ENCODE measurements around the gene EFNB2. TPM values are rescaled to one million over a fixed set of nuclear protein-coding genes. Genes with fewer than 3 reads are reported as not detected.

EFNB2 gene, protein sequence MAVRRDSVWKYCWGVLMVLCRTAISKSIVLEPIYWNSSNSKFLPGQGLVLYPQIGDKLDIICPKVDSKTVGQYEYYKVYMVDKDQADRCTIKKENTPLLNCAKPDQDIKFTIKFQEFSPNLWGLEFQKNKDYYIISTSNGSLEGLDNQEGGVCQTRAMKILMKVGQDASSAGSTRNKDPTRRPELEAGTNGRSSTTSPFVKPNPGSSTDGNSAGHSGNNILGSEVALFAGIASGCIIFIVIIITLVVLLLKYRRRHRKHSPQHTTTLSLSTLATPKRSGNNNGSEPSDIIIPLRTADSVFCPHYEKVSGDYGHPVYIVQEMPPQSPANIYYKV
- 9.6 TPM for total RNA-seq
- long read RNA-seq, full-length matches to known transcripts = 8 of 8 reads
- long read RNA-seq, partial matches to known transcripts = 0 of 8 reads
- long read RNA-seq, other reads (novel, unspliced or antisense) = 0 of 8 reads

DNA sequence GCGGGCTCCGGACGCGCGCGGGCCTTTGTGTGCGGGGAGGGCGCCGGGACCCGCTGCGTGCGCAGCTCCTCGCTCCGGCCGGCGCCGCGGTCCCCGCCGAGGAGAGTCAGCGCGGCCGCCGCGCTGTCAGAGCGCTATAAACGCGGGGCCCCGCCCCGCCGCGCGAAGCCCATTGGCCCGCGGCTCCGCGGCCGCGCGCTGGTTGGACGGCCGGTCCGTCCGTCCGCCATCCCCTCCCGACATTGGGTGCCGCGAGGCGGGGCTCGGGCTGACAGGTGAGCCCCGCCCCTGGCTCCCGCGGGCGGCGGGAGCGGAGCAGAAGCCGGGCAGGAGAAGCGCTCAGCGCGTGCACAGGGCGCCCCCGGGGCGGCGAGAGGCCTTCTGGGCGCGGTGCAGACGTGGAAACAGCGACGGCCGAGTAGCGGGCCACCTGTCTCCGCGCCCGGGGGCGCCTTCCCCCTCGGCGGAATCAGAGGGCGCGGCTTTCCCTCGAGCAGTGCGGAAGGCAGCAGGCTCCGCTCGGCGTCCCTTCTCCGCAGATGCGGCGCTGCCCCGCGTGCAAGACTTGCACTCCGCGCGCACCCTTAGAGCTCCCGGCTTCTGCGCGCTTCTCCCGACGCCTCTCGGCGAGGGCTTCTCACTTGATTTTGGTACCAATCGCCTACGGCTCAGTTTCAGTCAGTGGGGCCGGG is at the start of gene EFNB2:
Gene EFNB2 (minus strand): TSS at position 111 of the 692 bp plus-strand sequence. CDS start 698 bp downstream, outside the sequence.
- intact Hi-C loops (cut with DNase I) = loop anchor here (1.0 to 10.0 kb wide), 7 partner anchors 32 to 1963 kb away; no protein-coding TSS in a partner anchor
- peak; percentile 96 for ATAC-seq

DNA sequence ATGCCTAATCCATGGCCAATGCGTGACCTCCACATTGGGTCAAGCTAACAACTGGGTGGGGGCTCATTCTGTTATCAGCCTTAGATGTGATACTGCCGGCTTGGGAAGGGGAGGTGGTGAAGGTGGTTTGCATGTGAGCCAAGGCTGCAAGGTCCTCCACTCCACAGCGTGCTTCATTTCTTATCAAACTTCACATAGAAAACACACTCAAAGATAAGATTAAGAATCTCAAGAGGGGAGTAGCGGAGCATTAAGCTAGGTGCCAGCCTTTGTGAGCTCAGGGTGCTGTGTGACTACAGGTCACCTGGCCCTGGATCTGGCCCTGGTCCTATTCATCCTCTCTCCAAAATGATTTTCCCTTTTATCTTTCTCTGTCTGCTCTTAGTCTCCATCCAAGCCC is 45.8 kb upstream of the EFNB2 start:
- DNase-seq (ENCODE audit: missing footprints) = no peak
- intact Hi-C loops (cut with DNase I) = no loop called here

More for the DNA sequence above, at the start of gene EFNB2:
- DNase-seq (ENCODE audit: missing footprints) = peak; percentile 95

DNA sequence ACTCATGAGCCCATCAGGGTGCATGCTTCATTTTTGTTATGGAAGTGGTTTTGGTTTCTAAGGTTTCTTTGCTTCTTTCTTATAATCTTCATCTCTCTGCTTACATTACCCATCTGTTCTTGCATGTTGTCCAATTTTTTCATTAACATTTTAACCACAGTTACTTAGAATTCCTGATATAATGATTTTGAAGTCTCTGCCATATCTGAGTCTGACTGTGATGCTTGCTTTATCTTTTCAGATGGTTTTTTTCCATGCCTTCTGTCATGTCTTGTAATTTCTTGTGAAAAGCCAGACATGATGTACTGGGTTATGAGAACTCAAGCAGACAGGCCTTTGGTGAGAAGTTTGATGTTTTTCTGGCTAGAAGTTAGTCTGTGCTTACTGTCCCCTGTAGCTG is 40.4 kb upstream of the EFNB2 start:
- no peak for DNase-seq (ENCODE audit: missing footprints)
- ATAC-seq = no peak
- intact Hi-C loops (cut with DNase I) = no loop called here

More for the DNA sequence above, 45.8 kb upstream of the EFNB2 start:
- no peak for ATAC-seq

DNA sequence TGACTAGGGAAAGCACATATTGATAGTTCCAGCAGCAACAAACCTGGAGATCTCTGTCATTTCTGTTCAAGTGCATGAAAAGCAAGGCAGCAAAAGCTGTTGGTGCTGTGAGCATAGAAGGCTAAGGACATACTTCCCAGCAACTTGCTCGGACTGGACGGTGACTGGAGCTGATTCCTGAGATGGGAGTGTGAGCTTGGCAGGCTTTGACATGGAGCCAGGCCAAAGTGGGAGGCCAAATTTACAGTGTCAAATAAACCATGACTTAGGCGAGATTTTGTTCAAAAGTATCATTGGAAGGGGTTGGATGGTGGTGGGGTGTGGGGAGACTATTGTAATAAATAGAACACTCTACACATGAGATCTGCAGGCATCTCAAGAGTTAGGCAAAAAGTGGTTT is 38.4 kb upstream of the EFNB2 start:
- intact Hi-C loops (cut with DNase I) = no loop called here
- peak; percentile 47 for ATAC-seq
- peak; percentile 74 for DNase-seq (ENCODE audit: missing footprints)

GRCh38 chr13:106573284-106573846 is 37.9 kb upstream of the EFNB2 start:
- peak; percentile 22 for ATAC-seq
- DNase-seq (ENCODE audit: missing footprints) = no peak
- intact Hi-C loops (cut with DNase I) = no loop called here

DNA sequence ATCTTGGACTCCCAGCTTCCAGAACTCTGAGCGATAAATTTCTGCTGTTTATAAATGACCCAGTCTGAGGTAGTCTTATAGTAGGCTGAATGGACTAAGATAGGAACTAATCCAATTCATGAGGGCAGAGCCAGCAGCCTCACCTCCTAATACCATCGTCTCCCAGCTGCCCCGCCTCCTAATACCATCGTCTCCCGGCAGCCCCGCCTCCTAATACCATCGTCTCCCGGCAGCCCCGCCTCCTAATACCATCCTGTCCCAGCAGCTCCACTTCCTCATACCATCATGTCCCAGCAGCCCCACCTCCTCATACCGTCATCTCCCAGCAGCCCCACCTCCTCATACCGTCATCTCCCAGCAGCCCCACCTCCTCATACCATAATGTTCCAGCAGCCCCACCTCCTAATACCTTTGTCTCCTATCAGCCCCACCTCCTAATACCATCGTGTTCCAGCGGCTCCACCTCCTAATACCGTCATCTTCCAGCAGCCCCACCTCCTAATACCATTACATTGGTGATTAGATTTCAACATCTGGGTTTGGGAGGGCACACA is 34.9 kb upstream of the EFNB2 start:
- DNase-seq (ENCODE audit: missing footprints) (peak; percentile 86), ATAC-seq (peak; percentile 43)
- intact Hi-C loops (cut with DNase I) = no loop called here

DNA sequence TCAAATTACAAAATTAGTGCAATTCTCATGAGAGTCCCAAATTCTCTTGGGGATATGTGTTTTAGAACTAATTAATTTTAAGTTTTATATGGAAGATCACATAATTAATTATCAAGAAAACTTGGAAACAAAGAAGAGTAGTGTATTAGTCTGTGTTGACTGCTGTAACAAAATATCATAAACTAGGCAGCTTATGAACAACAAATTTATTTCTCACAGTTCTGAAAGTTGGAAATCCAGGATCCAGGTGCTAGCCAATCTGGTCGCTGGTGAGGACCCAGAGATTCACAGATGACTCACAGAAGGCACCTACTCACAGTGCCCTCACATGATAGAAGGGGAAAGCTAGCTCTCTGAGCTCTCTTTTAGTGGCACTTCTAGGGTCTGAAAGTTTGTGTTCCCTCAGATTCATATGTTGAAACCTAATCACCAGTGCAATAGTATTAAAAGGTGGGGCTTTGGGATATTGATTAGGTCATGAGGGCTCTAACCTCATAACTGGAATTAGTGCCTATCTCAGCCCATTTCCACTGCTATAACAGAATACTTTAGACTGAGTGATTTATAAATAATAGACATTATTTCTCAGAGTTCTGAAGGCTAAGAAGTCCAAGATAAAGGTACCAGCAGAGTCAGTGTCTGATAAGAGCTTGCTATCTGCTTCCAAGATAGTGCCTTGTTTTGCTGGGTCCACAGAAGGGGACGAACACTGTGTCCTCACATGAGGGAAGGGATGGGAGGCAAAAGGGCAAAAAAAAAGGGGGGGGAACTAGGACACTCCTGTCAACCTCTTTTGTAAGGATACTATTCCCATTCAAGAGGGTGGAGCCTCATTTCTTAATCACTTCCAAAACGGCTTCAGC is 34.0 kb upstream of the EFNB2 start:
- no peak for DNase-seq (ENCODE audit: missing footprints)
- ATAC-seq = no peak
- intact Hi-C loops (cut with DNase I) = no loop called here

DNA sequence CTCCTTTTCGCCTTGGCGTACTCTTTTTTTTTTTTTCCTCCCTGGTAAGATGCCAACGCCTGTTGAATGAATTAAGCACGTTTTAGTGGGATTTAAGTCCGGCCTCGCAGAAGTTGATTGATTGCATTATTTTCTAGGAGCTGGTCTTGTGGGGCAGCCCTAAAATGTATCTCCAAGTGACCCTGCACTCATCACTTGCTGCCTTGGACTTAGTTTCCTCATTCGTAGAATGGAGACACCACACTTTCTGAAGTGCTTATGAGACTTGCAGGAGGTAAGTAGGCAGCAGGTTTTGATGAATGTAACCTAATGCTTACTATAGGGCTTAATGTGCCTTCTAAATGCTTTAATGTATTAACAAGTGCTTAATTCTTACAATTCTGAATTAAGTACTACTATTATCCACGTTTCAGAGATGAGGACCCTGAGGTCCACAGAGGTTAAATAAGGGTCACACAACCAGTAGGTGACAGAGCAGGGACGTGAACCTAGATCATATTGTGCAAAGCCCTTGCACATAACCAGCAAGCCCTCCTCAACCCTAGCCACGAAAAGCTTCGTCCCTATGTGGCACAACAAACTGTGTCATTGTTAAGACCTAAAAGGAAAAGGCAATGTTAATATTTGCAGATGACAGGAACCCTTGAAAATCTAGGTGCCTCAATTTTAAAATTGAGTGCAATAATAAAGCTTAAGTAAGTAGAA is 33.0 kb upstream of the EFNB2 start:
- DNase-seq (ENCODE audit: missing footprints) (no peak), ATAC-seq (peak; percentile 1)
- intact Hi-C loops (cut with DNase I) = no loop called here

DNA sequence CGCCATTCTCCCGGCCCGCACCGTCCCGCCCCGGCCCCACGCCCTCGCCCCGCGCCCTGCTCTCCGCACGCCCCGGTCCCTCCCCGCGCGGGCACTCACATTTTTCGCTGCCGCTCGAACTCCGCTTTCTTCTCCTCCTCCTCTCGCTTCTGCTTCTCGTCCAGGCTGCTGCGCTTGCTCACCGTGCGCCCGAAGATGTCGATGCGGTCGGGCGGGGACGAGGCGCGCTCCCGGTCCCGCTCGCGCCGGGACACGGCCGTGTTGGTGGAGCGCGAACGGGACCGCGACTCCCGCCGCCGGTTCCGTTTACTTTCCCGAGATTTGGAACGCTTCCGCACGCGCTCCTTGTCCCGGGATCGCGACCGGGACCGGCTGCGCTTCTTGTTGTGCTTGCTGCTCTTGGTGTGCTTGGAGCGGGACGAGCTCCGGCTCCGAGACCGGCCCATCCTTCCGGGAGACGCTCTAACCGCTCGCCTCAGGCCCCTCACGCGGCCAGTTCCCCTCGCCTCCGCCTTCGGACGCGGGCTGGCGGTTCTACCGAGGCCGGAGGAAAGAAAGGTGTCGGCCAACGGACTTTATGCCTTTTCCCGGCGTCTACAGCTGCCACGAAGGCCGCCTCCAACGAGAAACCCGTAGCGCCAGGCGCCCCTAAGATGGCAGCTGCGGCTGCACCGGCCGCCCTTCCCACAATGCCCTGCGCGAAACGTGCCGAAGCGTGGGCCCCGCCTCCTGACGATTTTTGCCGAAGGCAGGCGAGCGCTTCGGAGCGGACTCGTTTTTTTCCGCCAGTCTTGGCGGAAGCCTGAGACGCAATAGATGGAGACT is 32.2 kb upstream of the EFNB2 start, which contains the start of gene ARGLU1:
Gene ARGLU1 (minus strand): TSS at position 664 of the 825 bp plus-strand sequence. CDS start 218 bp downstream, at position 446.
- intact Hi-C loops (cut with DNase I) = loop anchor here (1.0 kb wide), 1 partner anchor 32 kb away; the partner anchor contains the start of gene EFNB2
- DNase-seq (ENCODE audit: missing footprints) (peak; percentile 97), ATAC-seq (peak; percentile 96)

DNA sequence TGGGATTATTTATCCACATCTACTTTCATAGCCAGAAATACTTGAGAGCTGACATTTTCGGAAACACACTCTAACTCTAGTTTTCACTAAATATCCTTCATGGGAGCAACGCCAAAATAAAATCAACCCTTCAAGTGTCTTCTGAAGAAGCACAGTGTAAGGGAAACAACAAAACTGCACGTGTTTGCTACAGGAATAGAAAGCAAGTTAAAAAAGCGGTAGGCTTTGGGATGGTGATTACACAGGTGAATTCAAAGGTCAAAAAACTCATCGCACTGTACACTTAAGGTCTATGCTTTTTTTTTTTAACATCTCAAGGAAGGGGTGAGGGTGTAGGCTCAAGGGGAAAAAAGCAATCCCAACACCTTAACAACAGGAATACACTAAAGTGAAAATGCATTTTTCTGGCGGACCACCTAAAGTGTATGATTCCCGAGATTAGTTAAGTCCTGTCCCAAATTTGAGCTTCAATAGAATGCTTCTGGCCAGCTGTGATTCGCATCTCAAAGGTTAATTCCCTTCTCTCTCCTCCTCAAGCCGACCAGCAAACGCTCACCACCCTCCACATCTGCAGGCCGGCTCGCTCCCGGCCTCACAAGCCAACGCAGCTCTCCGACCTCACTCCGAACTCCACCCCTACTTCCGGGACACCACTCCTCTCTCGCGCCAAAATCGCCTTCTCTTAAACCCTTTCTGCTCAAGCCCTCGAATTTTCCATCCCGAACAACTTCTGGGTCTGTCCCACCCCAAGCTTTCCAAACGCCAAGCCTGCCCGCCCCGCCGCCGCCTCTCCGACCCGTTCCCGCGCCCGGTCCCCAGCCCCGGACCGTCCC is 31.4 kb upstream of the EFNB2 start:
- intact Hi-C loops (cut with DNase I) = loop anchor here (1.0 kb wide), 1 partner anchor 32 kb away; the partner anchor contains the start of gene EFNB2

DNA sequence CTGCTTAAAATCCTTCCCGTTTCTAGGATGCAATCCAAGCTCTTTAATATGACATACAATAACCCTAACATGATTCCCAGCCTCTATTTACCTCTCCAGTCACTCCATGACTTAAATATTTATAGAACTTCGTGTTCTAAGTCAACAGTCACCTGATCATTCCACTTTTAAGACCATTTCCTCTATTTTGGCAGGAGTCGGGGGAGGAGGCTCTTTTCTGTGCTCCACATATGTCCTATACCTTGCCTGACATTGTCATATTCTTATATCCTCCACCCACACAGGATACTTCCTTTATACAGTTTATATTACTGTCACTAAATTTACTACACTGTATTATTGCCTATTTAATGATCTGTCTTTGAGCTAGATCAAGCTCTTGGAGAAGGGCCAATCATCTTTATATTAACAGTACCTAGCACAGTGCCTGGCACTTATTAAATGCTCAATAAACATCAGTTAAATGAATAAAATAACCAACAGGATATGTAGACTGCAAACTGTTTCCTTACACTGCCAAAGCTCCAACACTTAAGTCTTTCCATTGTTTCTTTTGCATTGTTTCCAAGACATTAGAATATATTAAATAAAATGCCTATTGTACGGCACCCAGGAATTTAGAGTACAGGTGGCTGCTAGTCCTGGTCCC is 29.8 kb upstream of the EFNB2 start:
- DNase-seq (ENCODE audit: missing footprints) (no peak), ATAC-seq (no peak)
- intact Hi-C loops (cut with DNase I) = no loop called here

More for the DNA sequence above, 31.4 kb upstream of the EFNB2 start:
- DNase-seq (ENCODE audit: missing footprints) = peak; percentile 71
- ATAC-seq = peak; percentile 72

DNA sequence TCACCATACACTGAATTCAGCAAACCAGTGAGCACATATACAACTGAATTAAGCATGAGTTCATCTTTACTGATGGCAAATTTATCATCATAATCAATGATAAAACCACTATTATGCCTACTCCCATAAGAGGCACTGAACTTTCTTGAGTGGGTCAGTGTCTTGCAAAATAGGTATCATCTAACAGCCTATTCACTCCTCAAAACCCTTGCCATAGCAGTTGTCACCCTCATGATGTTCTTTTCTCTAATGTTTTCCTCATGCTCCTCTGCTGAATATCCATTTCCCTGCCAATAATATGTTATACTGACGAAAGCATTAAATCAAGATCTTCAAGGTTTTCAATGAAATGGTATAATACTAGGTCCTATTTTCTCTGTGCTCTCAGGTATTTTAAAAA is 26.8 kb upstream of the EFNB2 start:
- DNase-seq (ENCODE audit: missing footprints) (no peak), ATAC-seq (no peak)
- intact Hi-C loops (cut with DNase I) = no loop called here

DNA sequence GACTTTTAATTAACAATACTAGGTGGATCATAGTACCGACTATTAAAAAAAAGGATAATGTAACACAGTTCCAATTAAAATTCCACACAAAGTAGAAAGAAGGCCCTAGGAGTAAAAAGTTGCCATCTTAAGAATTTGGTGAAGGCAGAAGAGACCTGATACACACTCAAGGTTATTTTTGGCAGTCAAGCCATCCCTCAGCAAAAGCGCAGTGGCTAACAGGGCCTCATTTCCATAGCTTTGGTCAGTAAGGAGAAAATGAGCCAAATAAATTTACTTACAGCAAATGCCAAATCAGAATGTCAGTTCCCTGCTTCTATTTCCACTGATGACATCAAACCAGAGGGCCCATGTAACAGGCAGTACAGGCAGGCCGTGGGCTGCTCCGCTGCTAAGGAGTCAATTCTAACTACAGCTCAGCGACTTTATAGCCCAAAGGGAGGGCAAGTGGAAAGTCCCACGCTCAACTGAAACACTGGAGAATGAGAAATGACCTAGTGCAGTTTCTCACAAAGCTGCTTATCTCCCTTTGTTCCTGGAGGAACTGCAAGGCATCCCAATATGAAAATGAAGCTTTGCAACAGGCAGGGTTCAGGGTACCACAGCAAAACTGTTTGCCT is 26.2 kb upstream of the EFNB2 start:
- intact Hi-C loops (cut with DNase I) = no loop called here
- DNase-seq (ENCODE audit: missing footprints) (no peak), ATAC-seq (peak; percentile 56)

- intact Hi-C loops (cut with DNase I) = no loop called here
- DNase-seq (ENCODE audit: missing footprints) (no peak), ATAC-seq (no peak)
Measured at GRCh38 chr13:106560821-106561220, 25.4 kb upstream of the EFNB2 start.

DNA sequence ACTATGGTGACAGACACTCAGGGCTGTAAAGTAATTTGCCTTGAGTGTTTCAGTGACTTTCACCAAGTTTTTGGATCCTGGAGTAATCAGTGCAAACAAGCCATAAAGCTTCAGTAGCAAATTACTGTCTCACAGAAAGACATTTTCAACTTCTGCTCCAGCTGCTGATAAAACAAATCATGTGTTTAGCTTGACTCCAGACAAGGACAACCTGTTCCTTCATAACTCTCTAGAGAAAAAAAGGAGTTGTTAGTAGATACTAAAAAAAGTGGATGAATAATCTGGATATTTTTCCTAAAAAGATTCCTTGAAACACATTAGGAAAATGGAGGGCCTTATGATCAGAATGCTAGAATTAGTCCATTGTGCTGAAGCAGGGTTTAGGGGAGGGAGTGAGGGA is 23.1 kb upstream of the EFNB2 start:
- DNase-seq (ENCODE audit: missing footprints) (no peak), ATAC-seq (no peak)
- intact Hi-C loops (cut with DNase I) = no loop called here

All from Right ventricle myocardium inferior (tissue), 1 donor.